ENCODE results near the gene PDCD11. TPM values are rescaled to one million over a fixed set of nuclear protein-coding genes. Genes with fewer than 3 reads are reported as not detected.

PDCD11 gene
- total and polyA plus RNA-seq, 2 donors (not counting 1 experiment from before 2014, with no cell fraction given): 10.0 to 34.0 TPM

GRCh38 chr10:103448746-103449145 is 52.3 kb downstream of the PDCD11 start:
- no peak for TF ChIP-seq CTCF (conservative IDR thresholded peaks at IDR 0.05 in 1 of 2, IDR thresholded peaks at IDR 0.05 in 1 of 2; ENCODE audit: low read depth in 1 of 2, low read length in 2 of 2)
- TF ChIP-seq EZH2 (IDR thresholded peaks at IDR 0.05; ENCODE audit: low read length, missing control alignments): no peak
- Histone ChIP-seq H4K20me1 (ENCODE audit: control insufficient read depth, extremely low read depth, insufficient read depth, low read length) (no peaks in the 10 kb centered on the region), H2AFZ (ENCODE audit: low read length) (no peak overlapping the region), H3K36me3 (ENCODE audit: control insufficient read depth, insufficient read depth, low read length) (peaks cover 38% of the 10 kb centered on the region), H3K27ac (ENCODE audit: insufficient read depth, low read length) (peak overlapping the region; percentile 78), H3K4me1 (ENCODE audit: control insufficient read depth, extremely low read depth, insufficient read depth, low read length) (peaks cover 42% of the 10 kb centered on the region), H3K27me3 (ENCODE audit: control insufficient read depth, insufficient read depth, low read length) (no peaks in the 10 kb centered on the region), H3K9ac (ENCODE audit: insufficient read depth, low read length) (no peak overlapping the region), H3K9me3 (ENCODE audit: control insufficient read depth, insufficient read depth, low read depth, low read length) (no peaks in the 10 kb centered on the region), H3K4me3 (replicated peaks in 1 of 4; ENCODE audit: control extremely low read depth in 1 of 4, insufficient read depth in 1 of 4, low read depth in 3 of 4, low read length in 4 of 4) (peak overlapping the region in 1 of 4 experiments; percentile 48), H3K79me2 (ENCODE audit: control insufficient read depth, insufficient read depth, low read length) (peaks cover 35% of the 10 kb centered on the region), H3K4me2 (ENCODE audit: extremely low read depth, insufficient read depth, low read length) (peak overlapping the region; percentile 67)
- peak; percentile 79 to 80 for DNase-seq (ENCODE audit: low read depth in 2 of 2)

DNA sequence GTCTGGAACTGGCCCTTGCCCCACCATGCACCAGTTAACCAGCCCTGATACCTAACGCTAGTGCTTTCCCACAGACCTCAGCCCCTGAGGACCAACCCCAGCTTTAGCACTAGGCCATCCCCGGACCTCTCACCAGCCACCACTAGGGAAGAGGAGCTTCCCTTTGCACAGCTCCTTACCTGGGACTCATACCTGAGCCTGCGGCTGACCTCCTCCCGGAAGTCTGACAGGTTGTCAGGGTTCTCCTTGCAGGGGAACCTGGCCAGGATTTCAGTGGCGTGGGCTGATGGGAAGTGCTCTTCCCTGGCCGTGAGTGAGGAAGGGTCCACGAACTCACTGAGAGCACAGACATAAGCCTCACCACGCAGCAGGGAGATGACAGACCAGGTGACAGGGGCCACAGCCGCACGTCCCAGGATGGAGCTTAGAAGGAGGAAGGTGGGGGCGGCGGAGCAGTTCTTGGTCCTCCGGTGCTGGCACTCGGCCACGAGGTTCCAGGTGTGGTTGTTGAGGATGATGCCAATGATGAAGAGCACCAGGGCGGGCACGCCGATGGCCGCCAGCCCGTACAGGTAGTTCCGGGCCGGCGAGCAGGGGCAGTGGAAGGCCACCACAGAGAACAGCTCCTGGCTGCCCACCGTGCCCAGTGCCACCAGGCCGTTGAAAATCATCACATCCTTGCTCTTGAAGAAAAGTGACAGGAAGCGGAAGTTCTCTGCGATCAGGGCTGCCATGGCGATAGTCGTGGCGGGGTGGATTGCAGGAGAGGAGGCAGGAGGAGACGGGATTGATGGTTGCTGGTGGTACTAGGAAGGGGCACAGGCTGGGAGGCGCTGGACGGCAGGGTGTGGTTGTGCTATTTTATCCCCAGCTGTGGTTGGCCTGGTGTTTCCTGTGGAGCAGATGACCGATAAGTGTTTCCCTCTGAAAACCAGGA is 53.0 kb downstream of the PDCD11 start:
- Histone ChIP-seq H3K9me3 (ENCODE audit: control insufficient read depth, insufficient read depth, low read depth, low read length) (no peaks in the 10 kb centered on the region), H3K79me2 (ENCODE audit: control insufficient read depth, insufficient read depth, low read length) (peaks cover 35% of the 10 kb centered on the region), H3K4me2 (ENCODE audit: extremely low read depth, insufficient read depth, low read length) (peak overlapping the region; percentile 70), H2AFZ (ENCODE audit: low read length) (no peak overlapping the region), H3K4me1 (ENCODE audit: control insufficient read depth, extremely low read depth, insufficient read depth, low read length) (peaks cover 42% of the 10 kb centered on the region), H4K20me1 (ENCODE audit: control insufficient read depth, extremely low read depth, insufficient read depth, low read length) (no peaks in the 10 kb centered on the region), H3K27me3 (ENCODE audit: control insufficient read depth, insufficient read depth, low read length) (no peaks in the 10 kb centered on the region), H3K4me3 (replicated peaks in 1 of 4; ENCODE audit: control extremely low read depth in 1 of 4, insufficient read depth in 1 of 4, low read depth in 3 of 4, low read length in 4 of 4) (peak overlapping the region in 1 of 4 experiments; percentile 90), H3K36me3 (ENCODE audit: control insufficient read depth, insufficient read depth, low read length) (peaks cover 36% of the 10 kb centered on the region), H3K9ac (ENCODE audit: insufficient read depth, low read length) (peak overlapping the region; percentile 32), H3K27ac (ENCODE audit: insufficient read depth, low read length) (peak overlapping the region; percentile 78)
- TF ChIP-seq EZH2 (IDR thresholded peaks at IDR 0.05; ENCODE audit: low read length, missing control alignments): no peak
- TF ChIP-seq CTCF (conservative IDR thresholded peaks at IDR 0.05 in 1 of 2, IDR thresholded peaks at IDR 0.05 in 1 of 2; ENCODE audit: low read depth in 1 of 2, low read length in 2 of 2): no peak
- DNase-seq (ENCODE audit: low read depth in 2 of 2): no peak

DNA sequence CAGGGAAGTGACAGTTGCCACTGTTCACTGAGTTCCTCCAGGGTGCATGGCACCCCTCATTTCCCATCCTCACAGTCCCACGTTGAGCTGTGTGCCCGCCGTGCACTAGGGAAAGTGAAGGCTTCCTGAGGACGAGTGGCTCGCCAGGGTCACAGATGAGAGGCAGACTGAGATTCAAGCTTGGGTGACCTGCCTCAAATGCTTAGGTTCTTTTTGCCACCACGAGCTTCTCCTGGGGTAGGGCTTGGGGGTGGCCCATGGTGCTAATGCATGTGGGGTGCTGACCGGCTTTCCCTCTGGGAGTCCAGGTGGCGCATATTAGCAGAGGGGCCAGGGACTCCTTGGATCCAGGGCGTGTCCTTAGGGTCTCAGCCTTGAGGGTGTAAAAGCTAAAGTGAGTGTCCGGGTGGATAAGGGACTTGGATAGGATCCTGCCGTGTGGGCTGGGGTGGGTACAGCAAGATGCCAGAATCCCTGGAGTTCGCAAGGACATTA is 53.8 kb downstream of the PDCD11 start:
- no peak for DNase-seq (ENCODE audit: low read depth in 2 of 2)
- Histone ChIP-seq H4K20me1 (ENCODE audit: control insufficient read depth, extremely low read depth, insufficient read depth, low read length) (no peaks in the 10 kb centered on the region), H3K9ac (ENCODE audit: insufficient read depth, low read length) (peak overlapping the region; percentile 84), H3K79me2 (ENCODE audit: control insufficient read depth, insufficient read depth, low read length) (peaks cover 32% of the 10 kb centered on the region), H3K9me3 (ENCODE audit: control insufficient read depth, insufficient read depth, low read depth, low read length) (no peaks in the 10 kb centered on the region), H3K27ac (ENCODE audit: insufficient read depth, low read length) (peak overlapping the region; percentile 78), H3K4me2 (ENCODE audit: extremely low read depth, insufficient read depth, low read length) (peak overlapping the region; percentile 70), H3K36me3 (ENCODE audit: control insufficient read depth, insufficient read depth, low read length) (peaks cover 30% of the 10 kb centered on the region), H3K4me3 (replicated peaks in 1 of 4; ENCODE audit: control extremely low read depth in 1 of 4, insufficient read depth in 1 of 4, low read depth in 3 of 4, low read length in 4 of 4) (peak overlapping the region; percentile 62 to 90 (median 64)), H3K4me1 (ENCODE audit: control insufficient read depth, extremely low read depth, insufficient read depth, low read length) (peaks cover 39% of the 10 kb centered on the region), H2AFZ (ENCODE audit: low read length) (no peak overlapping the region), H3K27me3 (ENCODE audit: control insufficient read depth, insufficient read depth, low read length) (no peaks in the 10 kb centered on the region)
- no peak for TF ChIP-seq EZH2 (IDR thresholded peaks at IDR 0.05; ENCODE audit: low read length, missing control alignments)
- no peak for TF ChIP-seq CTCF (conservative IDR thresholded peaks at IDR 0.05 in 1 of 2, IDR thresholded peaks at IDR 0.05 in 1 of 2; ENCODE audit: low read depth in 1 of 2, low read length in 2 of 2)
